A549 (cell line): ENCODE results near the gene PRR19. TPM values are rescaled to one million over a fixed set of nuclear protein-coding genes. Genes with fewer than 3 reads are reported as not detected.
"Not testable (repeated sequence)": the region's sequence is repeated elsewhere in the genome, so short reads cannot be mapped to it uniquely, and the experiment has no call there.

Source experiments
- ATAC-seq, 2 experiments: fragments of 200-7000 bp in 1 of 2; fragments of >200 bp in 1 of 2; cut with Nextera tagmentation in 1 of 2; cut with Tn5 transposase in 1 of 2; 3 replicates each; pipeline versions ENCODE4 v1.8.0 to v1.9.1; 2018 to 2020; ENCODE audit warnings: mild to moderate bottlenecking in 1 of 2, moderate library complexity in 1 of 2
- CTCF ChIA-PET: fragments of 300-600 bp; sonication (Branson Sonifier 250); formaldehyde crosslinking; extraction: SDS; loops from one replicate; lab custom pipeline; 2021; ENCODE audit warnings: antibody characterized with exemption, inconsistent platforms; lab: Yijun Ruan, JAX
- POLR2A ChIA-PET: fragments of 350-600 bp; formaldehyde crosslinking; extraction: SDS; loops from one replicate; lab custom pipeline; 2021; ENCODE audit warnings: antibody characterized with exemption, inconsistent platforms; lab: Yijun Ruan, JAX
- DNase-seq, 2 experiments: peaks; one replicate each; pipeline versions ENCODE4 v3.0.0 to v3.0.0-alpha.2; 2011 to 2016; ENCODE audit warnings: low read depth in 1 of 2, low spot score in 1 of 2
- FAIRE-seq: peaks from 2 replicates; lab custom pipeline; 2011; peaks lifted over from hg19 to GRCh38; lab: Jason Lieb, UNC
- H3K27ac ChIP-seq, 2 experiments: fragments of >200 bp; sonication (Bioruptor Twin); formaldehyde crosslinking; 3 replicates each; pipeline ENCODE4 v1.5.1; 2016 to 2017
- H3K4me1 ChIP-seq: fragments of >200 bp; sonication (Bioruptor Twin); formaldehyde crosslinking; 3 replicates; pipeline ENCODE4 v1.6.1; 2016
- H3K4me2 ChIP-seq: fragments of >200 bp; sonication (Bioruptor Twin); formaldehyde crosslinking; 3 replicates; pipeline ENCODE4 v1.6.1; 2016
- H3K4me3 ChIP-seq: fragments of >200 bp; sonication (Bioruptor Twin); formaldehyde crosslinking; 3 replicates; pipeline ENCODE4 v1.5.1; 2016
- H3K9me3 ChIP-seq: fragments of >200 bp; sonication (Bioruptor Twin); formaldehyde crosslinking; 3 replicates; pipeline ENCODE4 v1.6.1; 2016
- BHLHE40 ChIP-seq: IDR thresholded peaks from 2 replicates; pipeline ENCODE4 v1.6.1; 2012; ENCODE audit warnings: low read depth, low read length, inconsistent platforms
- CBX2 ChIP-seq: fragments of 200-600 bp; sonication (generic); IDR thresholded peaks from 2 replicates; pipeline ENCODE4 v1.6.1; 2016; ENCODE audit warnings: low read depth, mild to moderate bottlenecking, borderline replicate concordance
- EHF ChIP-seq: fragments of 250-450 bp; sonication (Bioruptor Pico); IDR thresholded peaks from 2 replicates; pipeline ENCODE4 v1.5.0; 2020; ENCODE audit warnings: mild to moderate bottlenecking
- ESRRA ChIP-seq: fragments of 150-350 bp; IDR thresholded peaks from 2 replicates; pipeline ENCODE4 v1.6.1; 2014; ENCODE audit warnings: mild to moderate bottlenecking, low read length, borderline replicate concordance
- FOXS1 ChIP-seq: fragments of 250-450 bp; sonication (Bioruptor Pico); IDR thresholded peaks from 2 replicates; pipeline ENCODE4 v1.5.0; 2020; ENCODE audit warnings: mild to moderate bottlenecking, moderate library complexity
- HDAC2 ChIP-seq: fragments of 200-600 bp; sonication (generic); IDR thresholded peaks from 2 replicates; pipeline ENCODE4 v1.6.1; 2016
- HOXB13 ChIP-seq: fragments of 250-450 bp; sonication (Bioruptor Pico); IDR thresholded peaks from 2 replicates; pipeline ENCODE4 v1.5.0; 2020; ENCODE audit warnings: low read depth, mild to moderate bottlenecking, moderate library complexity
- JUNB ChIP-seq: fragments of >200 bp; sonication (Bioruptor Twin); formaldehyde crosslinking; IDR thresholded peaks from 2 replicates; pipeline ENCODE4 v1.6.1; 2016
- NFE2L2 ChIP-seq: fragments of 150-350 bp; conservative IDR thresholded peaks from 2 replicates; pipeline ENCODE4 v1.6.1; 2014; ENCODE audit warnings: low read length
- RCOR1 ChIP-seq: fragments of 150-350 bp; IDR thresholded peaks from 2 replicates; pipeline ENCODE4 v1.6.1; 2014; ENCODE audit warnings: antibody characterized with exemption, low read length, low read depth
- RFX5 ChIP-seq: fragments of 450-650 bp; IDR thresholded peaks from 2 replicates; pipeline ENCODE4 v1.7.1; 2014; ENCODE audit warnings: antibody characterized with exemption, mild to moderate bottlenecking, moderate library complexity
- ZNF302 ChIP-seq: fragments of 250-450 bp; sonication (Bioruptor Pico); IDR thresholded peaks from 2 replicates; pipeline ENCODE4 v1.9.0; 2021; ENCODE audit warnings: inconsistent platforms, mild to moderate bottlenecking, moderate library complexity
- ZSCAN20 ChIP-seq: fragments of 250-450 bp; sonication (Bioruptor Pico); IDR thresholded peaks from 2 replicates; pipeline ENCODE4 v1.8.0; 2022; ENCODE audit warnings: mild to moderate bottlenecking, moderate library complexity
- WGBS: methylation state at CpG from one replicate; pipeline ENCODE4 v1.1.6; 2017; ENCODE audit errors: missing lambda C conversion rate; 5-methylcytosine and 5-hydroxymethylcytosine counted together
- polyA plus RNA-seq, 4 experiments: library from polyadenylated mRNA; depleted of rRNA in 3 of 4; stranded (reverse); fragments of >200 nt; fragmentation: RNase III in 1 of 4; extraction: RNeasy Plus Mini Kit Qiagen cat#74134 plus additional on column Dnase treatment in 1 of 4; gene quantifications; 2 replicates in 3 of 4; 3 replicates in 1 of 4; pipeline ENCODE4 v1.2.3, GENCODE V29; 2011 to 2017
- TF ChIP-seq, protein P1 (sequence below): fragments of 250-450 bp; sonication (Bioruptor Pico); IDR thresholded peaks from 2 replicates; pipeline ENCODE4 v1.5.0; 2020; ENCODE audit warnings: low read depth, mild to moderate bottlenecking, moderate library complexity
- TF ChIP-seq, protein P2 (sequence below): IDR thresholded peaks from 2 replicates; pipeline ENCODE4 v1.6.1; 2012

Gene PRR19
- polyA plus RNA-seq, 2 of the 4 experiments (the other 2 are of a cell fraction): 1.1 to 4.5 TPM

DNA sequence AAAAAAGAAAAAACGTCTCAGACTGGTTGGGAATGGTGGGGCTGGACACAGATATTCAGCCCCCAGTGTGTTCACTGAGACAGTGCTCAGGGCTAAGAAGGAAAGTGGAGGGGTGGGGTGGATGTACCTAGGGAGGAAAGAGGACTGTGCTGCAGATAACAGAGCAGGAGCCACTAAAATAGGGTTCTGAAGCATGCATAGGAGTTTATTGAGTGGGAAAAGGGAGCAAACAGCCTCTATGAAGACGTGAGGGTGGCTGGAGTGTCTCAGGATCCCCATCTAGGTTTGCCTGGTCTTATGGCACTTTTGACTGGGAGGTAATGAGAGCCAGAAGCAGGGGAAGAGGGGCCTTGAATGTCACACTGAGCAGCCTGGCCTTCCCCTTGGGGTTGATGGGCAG lies 26.9 kb downstream of the PRR19 start:
- Histone ChIP-seq H3K4me3 (no peak overlapping the region), H3K9me3 (no peaks in the 10 kb centered on the region), H3K27ac (no peak overlapping the region), H3K4me1 (peaks cover 19% of the 10 kb centered on the region; the same call in 2 of the 3 replicates), H3K4me2 (no peak overlapping the region)
- TF ChIP-seq JUNB (no peak), BHLHE40 (no peak)
- ATAC-seq: no peak
- no peak for FAIRE-seq
- CTCF ChIA-PET: interaction anchor here (1.0 to 2.7 kb wide), 8 partner anchors 12 to 196 kb away, joined by 3 to 12 read pairs (median 5); partner anchors contain the start of gene GSK3A
- POLR2A ChIA-PET: no interaction called here
- 56% methylated on average over 2 of the region's 2 CpGs for WGBS
- no peak for DNase-seq

DNA sequence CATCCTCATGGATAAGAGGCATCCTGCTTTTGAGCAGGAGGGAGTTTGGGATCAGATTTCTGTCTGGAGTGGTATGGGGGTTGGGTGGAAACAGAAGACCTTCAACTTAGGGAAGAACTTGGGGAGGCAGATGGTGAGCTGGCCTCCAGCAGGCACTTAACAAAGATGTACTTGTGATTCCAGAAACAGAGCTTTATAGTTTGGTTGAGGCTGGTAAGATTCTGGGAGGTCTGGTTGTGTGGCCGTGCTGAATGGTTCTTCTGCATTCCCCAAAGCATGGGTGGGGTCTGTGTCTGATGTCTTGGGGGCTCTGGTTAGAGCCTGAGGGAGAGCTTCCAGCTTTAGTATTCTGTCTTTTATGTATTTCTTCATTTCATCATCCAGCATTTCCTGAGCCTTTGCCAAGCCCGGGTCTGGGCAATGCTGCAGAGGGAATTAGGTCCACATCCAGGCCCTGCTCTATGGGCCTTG lies 28.3 kb downstream of the PRR19 start:
- DNase-seq (no peak), ATAC-seq (no peak), FAIRE-seq (no peak)
- Histone ChIP-seq H3K27ac (no peak overlapping the region), H3K9me3 (no peaks in the 10 kb centered on the region), H3K4me2 (no peak overlapping the region), H3K4me1 (peaks cover 12% of the 10 kb centered on the region; the same call in 2 of the 3 replicates), H3K4me3 (no peak overlapping the region)
- POLR2A ChIA-PET: interaction anchor here (0.6 kb wide), 1 partner anchor 83 kb away, joined by 5 read pairs; no protein-coding TSS in a partner anchor
- CTCF ChIA-PET: interaction anchor here (0.6 to 5.3 kb wide), 15 partner anchors 9 to 396 kb away, joined by 3 to 27 read pairs (median 4); no protein-coding TSS in a partner anchor
- no peak for TF ChIP-seq ZSCAN20
- TF ChIP-seq, protein P1, sequence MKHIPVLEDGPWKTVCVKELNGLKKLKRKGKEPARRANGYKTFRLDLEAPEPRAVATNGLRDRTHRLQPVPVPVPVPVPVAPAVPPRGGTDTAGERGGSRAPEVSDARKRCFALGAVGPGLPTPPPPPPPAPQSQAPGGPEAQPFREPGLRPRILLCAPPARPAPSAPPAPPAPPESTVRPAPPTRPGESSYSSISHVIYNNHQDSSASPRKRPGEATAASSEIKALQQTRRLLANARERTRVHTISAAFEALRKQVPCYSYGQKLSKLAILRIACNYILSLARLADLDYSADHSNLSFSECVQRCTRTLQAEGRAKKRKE: no peak
- TF ChIP-seq ESRRA: no peak
- no peak for TF ChIP-seq FOXS1 (CRISPR knock-in tag)
- TF ChIP-seq NFE2L2: no peak
- 64% methylated on average over 2 of the region's 2 CpGs for WGBS

DNA sequence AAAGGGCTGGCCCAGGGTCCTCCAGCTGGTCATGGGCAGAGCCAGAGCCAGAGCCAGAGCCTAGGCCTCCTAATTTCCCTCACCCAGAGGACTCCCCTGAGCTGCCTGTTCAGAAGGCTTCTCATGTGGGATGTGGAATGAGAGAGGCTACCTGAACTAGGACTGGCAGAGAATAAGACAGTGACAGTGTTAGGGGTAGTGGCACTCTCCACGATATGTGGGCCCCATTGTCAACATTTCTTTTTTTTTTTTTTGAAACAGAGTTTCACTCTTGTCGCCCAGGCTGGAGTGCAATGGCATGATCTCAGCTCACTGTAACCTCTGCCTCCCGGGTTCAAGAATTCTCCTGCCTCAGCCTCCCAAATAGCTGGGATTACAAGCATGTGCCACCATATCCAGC lies 29.4 kb downstream of the PRR19 start:
- H3K4me1 ChIP-seq: peaks cover 11% of the 10 kb centered on the region; the same call in 2 of the 3 replicates
- FAIRE-seq, H3K4me3 ChIP-seq, ATAC-seq, H3K4me2 ChIP-seq, DNase-seq, H3K27ac ChIP-seq, POLR2A ChIA-PET, H3K9me3 ChIP-seq: not testable (repeated sequence)
- WGBS: 94% methylated on average over 3 of the region's 3 CpGs
- CTCF ChIA-PET: interaction anchor here (0.6 to 5.3 kb wide), 14 partner anchors 10 to 86 kb away, joined by 3 to 27 read pairs (median 3); no protein-coding TSS in a partner anchor

DNA sequence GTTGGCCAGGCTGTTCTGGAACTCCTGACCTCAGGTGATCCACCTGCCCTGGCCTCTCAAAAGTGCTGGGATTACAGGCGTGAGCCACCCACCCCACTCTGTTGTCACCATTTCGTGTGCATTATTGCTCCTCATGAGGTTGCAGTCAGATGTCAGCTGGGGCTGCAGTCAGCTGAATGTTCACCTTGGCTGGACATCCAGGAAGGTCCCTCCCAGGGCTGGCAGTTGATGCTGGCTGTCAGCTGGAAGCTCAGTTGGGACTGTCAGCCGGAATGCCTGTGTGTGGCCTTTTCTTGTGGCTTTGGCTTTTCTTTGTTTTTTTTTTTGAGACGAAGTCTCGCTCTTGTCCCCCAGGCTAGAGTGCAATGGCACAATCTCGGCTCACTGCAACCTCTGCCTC lies 30.1 kb downstream of the PRR19 start:
- H3K4me2 ChIP-seq: no peak overlapping the region
- no peak overlapping the region for H3K27ac ChIP-seq
- no peak for FAIRE-seq
- peaks cover 4% of the 10 kb centered on the region; the same call in 2 of the 3 replicates for H3K4me1 ChIP-seq
- TF ChIP-seq, protein P2, sequence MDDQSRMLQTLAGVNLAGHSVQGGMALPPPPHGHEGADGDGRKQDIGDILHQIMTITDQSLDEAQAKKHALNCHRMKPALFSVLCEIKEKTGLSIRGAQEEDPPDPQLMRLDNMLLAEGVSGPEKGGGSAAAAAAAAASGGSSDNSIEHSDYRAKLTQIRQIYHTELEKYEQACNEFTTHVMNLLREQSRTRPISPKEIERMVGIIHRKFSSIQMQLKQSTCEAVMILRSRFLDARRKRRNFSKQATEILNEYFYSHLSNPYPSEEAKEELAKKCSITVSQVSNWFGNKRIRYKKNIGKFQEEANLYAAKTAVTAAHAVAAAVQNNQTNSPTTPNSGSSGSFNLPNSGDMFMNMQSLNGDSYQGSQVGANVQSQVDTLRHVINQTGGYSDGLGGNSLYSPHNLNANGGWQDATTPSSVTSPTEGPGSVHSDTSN: no peak
- TF ChIP-seq HOXB13: no peak
- TF ChIP-seq EHF (CRISPR knock-in tag): no peak
- no peak for TF ChIP-seq NFE2L2
- no peak for TF ChIP-seq ZNF302
- TF ChIP-seq CBX2: no peak
- no peak for TF ChIP-seq RFX5
- TF ChIP-seq ESRRA: no peak
- no peak for TF ChIP-seq HDAC2
- no peak for TF ChIP-seq FOXS1 (CRISPR knock-in tag)
- TF ChIP-seq RCOR1: no peak
- TF ChIP-seq, all 56 proteins: peak for 0
- Histone ChIP-seq H3K9me3 (no peaks in the 10 kb centered on the region), H3K4me3 (no peak overlapping the region)
- ChIA-PET POLR2A (no interaction called here), CTCF (interaction anchor here (0.7 to 5.3 kb wide), 9 partner anchors 10 to 223 kb away, joined by 3 to 27 read pairs (median 6); no protein-coding TSS in a partner anchor)
- ATAC-seq (no peak), DNase-seq (no peak)
- 90% methylated on average over 6 of the region's 6 CpGs for WGBS
